Measurements from ENCODE around the gene DES.
A peak's percentile ranks its signal among the peaks of the same experiment; 100 is the strongest.

DES gene

GRCh38 chr2:219423652-219424377 lies 5.6 kb downstream of the DES start:
- H3K27me3 ChIP-seq (ENCODE audit: control insufficient read depth, insufficient read depth, low read length): peaks cover 7% of the 10 kb centered on the region
- peaks cover 13% of the 10 kb centered on the region for H3K4me1 ChIP-seq (ENCODE audit: control insufficient read depth, insufficient read depth, low read length)
- no peaks in the 10 kb centered on the region for H3K9me3 ChIP-seq (replicated peaks; ENCODE audit: low read length)
- H3K9ac ChIP-seq (ENCODE audit: low read depth, low read length): no peak overlapping the region
- H3K4me2 ChIP-seq (ENCODE audit: low read length): peak overlapping the region; percentile 21
- H3K36me3 ChIP-seq (ENCODE audit: insufficient read depth, low read length): peaks cover 38% of the 10 kb centered on the region
- H3K4me3 ChIP-seq (ENCODE audit: low read length): no peak overlapping the region

GRCh38 chr2:219425238-219426067 lies 7.3 kb downstream of the DES start:
- Histone ChIP-seq H3K4me1 (ENCODE audit: control insufficient read depth, insufficient read depth, low read length) (peaks cover 9% of the 10 kb centered on the region), H3K9me3 (replicated peaks; ENCODE audit: low read length) (no peaks in the 10 kb centered on the region), H3K27me3 (ENCODE audit: control insufficient read depth, insufficient read depth, low read length) (no peaks in the 10 kb centered on the region), H3K4me3 (ENCODE audit: low read length) (no peak overlapping the region), H3K36me3 (ENCODE audit: insufficient read depth, low read length) (peaks cover 38% of the 10 kb centered on the region), H3K9ac (ENCODE audit: low read depth, low read length) (no peak overlapping the region), H3K4me2 (ENCODE audit: low read length) (no peak overlapping the region)

GRCh38 chr2:219426068-219426443 lies 7.9 kb downstream of the DES start:
- no peak overlapping the region for H3K4me2 ChIP-seq (ENCODE audit: low read length)
- H3K9me3 ChIP-seq (replicated peaks; ENCODE audit: low read length): no peaks in the 10 kb centered on the region
- peaks cover 13% of the 10 kb centered on the region for H3K4me1 ChIP-seq (ENCODE audit: control insufficient read depth, insufficient read depth, low read length)
- no peak overlapping the region for H3K4me3 ChIP-seq (ENCODE audit: low read length)
- no peaks in the 10 kb centered on the region for H3K27me3 ChIP-seq (ENCODE audit: control insufficient read depth, insufficient read depth, low read length)
- H3K9ac ChIP-seq (ENCODE audit: low read depth, low read length): no peak overlapping the region
- peaks cover 32% of the 10 kb centered on the region for H3K36me3 ChIP-seq (ENCODE audit: insufficient read depth, low read length)

GRCh38 chr2:219426534-219427136 lies 8.5 kb downstream of the DES start:
- H3K4me2 ChIP-seq (ENCODE audit: low read length): no peak overlapping the region
- H3K4me1 ChIP-seq (ENCODE audit: control insufficient read depth, insufficient read depth, low read length): peaks cover 13% of the 10 kb centered on the region
- no peaks in the 10 kb centered on the region for H3K9me3 ChIP-seq (replicated peaks; ENCODE audit: low read length)
- H3K4me3 ChIP-seq (ENCODE audit: low read length): no peak overlapping the region
- no peaks in the 10 kb centered on the region for H3K27me3 ChIP-seq (ENCODE audit: control insufficient read depth, insufficient read depth, low read length)
- H3K9ac ChIP-seq (ENCODE audit: low read depth, low read length): no peak overlapping the region
- peaks cover 29% of the 10 kb centered on the region for H3K36me3 ChIP-seq (ENCODE audit: insufficient read depth, low read length)

- Histone ChIP-seq H3K4me1 (ENCODE audit: control insufficient read depth, insufficient read depth, low read length) (peaks cover 13% of the 10 kb centered on the region), H3K9ac (ENCODE audit: low read depth, low read length) (no peak overlapping the region), H3K36me3 (ENCODE audit: insufficient read depth, low read length) (peaks cover 20% of the 10 kb centered on the region), H3K4me2 (ENCODE audit: low read length) (no peak overlapping the region), H3K9me3 (replicated peaks; ENCODE audit: low read length) (no peaks in the 10 kb centered on the region), H3K4me3 (ENCODE audit: low read length) (no peak overlapping the region), H3K27me3 (ENCODE audit: control insufficient read depth, insufficient read depth, low read length) (no peaks in the 10 kb centered on the region)
Measured at GRCh38 chr2:219428469-219428868, 10.3 kb downstream of the DES start.

- H3K4me2 ChIP-seq (ENCODE audit: low read length): no peak overlapping the region
Measured at GRCh38 chr2:219429958-219430606, 11.9 kb downstream of the DES start.

GRCh38 chr2:219430633-219431615 lies 12.7 kb downstream of the DES start:
- H3K27me3 ChIP-seq (ENCODE audit: control insufficient read depth, insufficient read depth, low read length): peaks cover 6% of the 10 kb centered on the region
- no peak overlapping the region for H3K9ac ChIP-seq (ENCODE audit: low read depth, low read length)
- H3K9me3 ChIP-seq (replicated peaks; ENCODE audit: low read length): no peaks in the 10 kb centered on the region
- no peak overlapping the region for H3K4me3 ChIP-seq (ENCODE audit: low read length)
- no peak overlapping the region for H3K4me2 ChIP-seq (ENCODE audit: low read length)
- H3K4me1 ChIP-seq (ENCODE audit: control insufficient read depth, insufficient read depth, low read length): peaks cover 16% of the 10 kb centered on the region
- H3K36me3 ChIP-seq (ENCODE audit: insufficient read depth, low read length): peaks cover 5% of the 10 kb centered on the region

More at GRCh38 chr2:219429958-219430606, 11.9 kb downstream of the DES start:
- no peak overlapping the region for H3K4me3 ChIP-seq (ENCODE audit: low read length)
- H3K9me3 ChIP-seq (replicated peaks; ENCODE audit: low read length): no peaks in the 10 kb centered on the region
- H3K4me1 ChIP-seq (ENCODE audit: control insufficient read depth, insufficient read depth, low read length): peaks cover 12% of the 10 kb centered on the region
- peaks cover 13% of the 10 kb centered on the region for H3K36me3 ChIP-seq (ENCODE audit: insufficient read depth, low read length)
- no peaks in the 10 kb centered on the region for H3K27me3 ChIP-seq (ENCODE audit: control insufficient read depth, insufficient read depth, low read length)
- H3K9ac ChIP-seq (ENCODE audit: low read depth, low read length): no peak overlapping the region

GRCh38 chr2:219433666-219434467 lies 15.7 kb downstream of the DES start:
- H3K9me3 ChIP-seq (replicated peaks; ENCODE audit: low read length): no peaks in the 10 kb centered on the region
- peaks cover 8% of the 10 kb centered on the region for H3K27me3 ChIP-seq (ENCODE audit: control insufficient read depth, insufficient read depth, low read length)
- no peak overlapping the region for H3K9ac ChIP-seq (ENCODE audit: low read depth, low read length)
- no peak overlapping the region for H3K4me2 ChIP-seq (ENCODE audit: low read length)
- H3K4me3 ChIP-seq (ENCODE audit: low read length): no peak overlapping the region
- H3K36me3 ChIP-seq (ENCODE audit: insufficient read depth, low read length): no peaks in the 10 kb centered on the region
- H3K4me1 ChIP-seq (ENCODE audit: control insufficient read depth, insufficient read depth, low read length): peaks cover 16% of the 10 kb centered on the region

GRCh38 chr2:219434468-219434717 lies 16.2 kb downstream of the DES start:
- Histone ChIP-seq H3K9ac (ENCODE audit: low read depth, low read length) (no peak overlapping the region), H3K4me2 (ENCODE audit: low read length) (no peak overlapping the region), H3K27me3 (ENCODE audit: control insufficient read depth, insufficient read depth, low read length) (peaks cover 8% of the 10 kb centered on the region), H3K4me3 (ENCODE audit: low read length) (no peak overlapping the region), H3K36me3 (ENCODE audit: insufficient read depth, low read length) (no peaks in the 10 kb centered on the region), H3K9me3 (replicated peaks; ENCODE audit: low read length) (no peaks in the 10 kb centered on the region), H3K4me1 (ENCODE audit: control insufficient read depth, insufficient read depth, low read length) (peaks cover 18% of the 10 kb centered on the region)
